SH-SY5Y (cell line): ENCODE measurements around the gene SKA2.

Source experiments
- GATA2 ChIP-seq: IDR thresholded peaks from 2 replicates; pipeline ENCODE4 v1.6.1; 2011; ENCODE audit warnings: mild to moderate bottlenecking, low read depth, low read length
- GATA3 ChIP-seq: IDR thresholded peaks from 2 replicates; pipeline ENCODE4 v1.6.1; 2011; ENCODE audit warnings: low read depth, mild to moderate bottlenecking, low read length, moderate library complexity

DNA sequence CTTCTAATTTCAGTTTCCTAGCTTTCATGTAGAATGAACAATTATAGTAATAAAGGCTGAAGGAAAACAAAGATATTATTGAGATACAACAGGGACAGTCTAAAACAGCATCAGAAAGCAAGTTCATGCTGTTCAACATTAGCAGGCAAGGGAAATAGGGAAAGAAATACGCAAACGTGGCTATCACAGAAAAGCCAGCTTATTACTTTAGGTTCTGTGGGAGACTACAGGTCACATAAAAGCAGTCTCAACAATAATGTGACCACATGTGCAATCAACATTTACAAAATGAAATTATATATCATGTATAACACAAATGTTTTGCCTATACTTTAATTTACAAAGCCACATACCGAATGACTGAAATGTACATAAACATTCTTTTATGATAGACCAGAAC is 43.4 kb downstream of the SKA2 start:
- TF ChIP-seq GATA2 (no peak), GATA3 (no peak)
